NCI-H1105 (cell line): ENCODE data around the gene BMERB1.
"Not testable (repeated sequence)": the region's sequence is repeated elsewhere in the genome, so short reads cannot be mapped to it uniquely, and the experiment has no call there.

Source experiments
- DNase-seq: peaks from one replicate; lab custom pipeline; 2025; lab: John Stamatoyannopoulos, UW

The BMERB1 gene

GRCh38 chr16:15523939-15524338 lies 89.6 kb downstream of the BMERB1 start:
- no peak for DNase-seq

- DNase-seq, result no peak
Observed at GRCh38 chr16:15524966-15525365, 90.6 kb downstream of the BMERB1 start.

- no peak for DNase-seq
Observed at GRCh38 chr16:15526097-15526496, 91.7 kb downstream of the BMERB1 start.

- no peak for DNase-seq
Observed at GRCh38 chr16:15526731-15527130, 92.3 kb downstream of the BMERB1 start.

GRCh38 chr16:15529673-15530072 lies 95.3 kb downstream of the BMERB1 start:
- no peak for DNase-seq

- DNase-seq, result no peak
Observed at GRCh38 chr16:15530085-15530484, 95.7 kb downstream of the BMERB1 start.

- no peak for DNase-seq
Observed at GRCh38 chr16:15532825-15533224, 98.4 kb downstream of the BMERB1 start.

GRCh38 chr16:15533386-15533785 lies 99.0 kb downstream of the BMERB1 start:
- DNase-seq, result no peak

- no peak for DNase-seq
Observed at GRCh38 chr16:15535772-15536171, 101.4 kb downstream of the BMERB1 start.

- DNase-seq, result no peak
Observed at GRCh38 chr16:15536843-15537242, 102.5 kb downstream of the BMERB1 start.

- no peak for DNase-seq
Observed at GRCh38 chr16:15538507-15538906, 104.1 kb downstream of the BMERB1 start.

- DNase-seq, result no peak
Observed at GRCh38 chr16:15539197-15539596, 104.8 kb downstream of the BMERB1 start.

GRCh38 chr16:15542261-15542660 lies 107.9 kb downstream of the BMERB1 start:
- DNase-seq, result no peak

GRCh38 chr16:15542734-15543347 lies 108.5 kb downstream of the BMERB1 start:
- no peak for DNase-seq

GRCh38 chr16:15544405-15544804 lies 110.0 kb downstream of the BMERB1 start:
- no peak for DNase-seq

GRCh38 chr16:15545544-15545943 lies 111.2 kb downstream of the BMERB1 start:
- DNase-seq, result no peak

GRCh38 chr16:15547072-15547767 lies 112.8 kb downstream of the BMERB1 start:
- DNase-seq, result not testable (repeated sequence)

GRCh38 chr16:15547768-15548096 lies 113.3 kb downstream of the BMERB1 start:
- DNase-seq, result no peak

- no peak for DNase-seq
Observed at GRCh38 chr16:15548482-15548891, 114.1 kb downstream of the BMERB1 start.

- DNase-seq, result no peak
Observed at GRCh38 chr16:15552507-15552906, 118.1 kb downstream of the BMERB1 start.

GRCh38 chr16:15553313-15554088 lies 119.1 kb downstream of the BMERB1 start:
- DNase-seq, result no peak

- no peak for DNase-seq
Observed at GRCh38 chr16:15556130-15556529, 121.7 kb downstream of the BMERB1 start.

- no peak for DNase-seq
Observed at GRCh38 chr16:15557258-15557657, 122.9 kb downstream of the BMERB1 start.
